ENCODE data around the gene DNMBP. TPM values are rescaled to one million over a fixed set of nuclear protein-coding genes. Genes with fewer than 3 reads are reported as not detected.

Gene DNMBP
- total RNA-seq, 1 experiment from 2014 or later = 13.8 TPM

GRCh38 chr10:99851825-99852224 is 157.9 kb downstream of the DNMBP start:
- Histone ChIP-seq H3K4me1 (ENCODE audit: low read length) (no peaks in the 10 kb centered on the region), H3K9me3 (ENCODE audit: low read length) (no peaks in the 10 kb centered on the region), H3K9me2 (replicated peaks; ENCODE audit: insufficient read depth, low read length) (no peaks in the 10 kb centered on the region), H3K4me3 (ENCODE audit: low read length) (no peak overlapping the region), H3K79me2 (ENCODE audit: low read length) (no peaks in the 10 kb centered on the region), H3K36me3 (ENCODE audit: insufficient read depth, low read length) (no peaks in the 10 kb centered on the region), H3K4me2 (ENCODE audit: low read depth, low read length, poor library complexity, severe bottlenecking) (no peak overlapping the region), H3K27me3 (ENCODE audit: low read length) (no peaks in the 10 kb centered on the region), H4K20me1 (ENCODE audit: insufficient read depth, low read depth, low read length) (no peaks in the 10 kb centered on the region), H3K9ac (ENCODE audit: low read length) (no peak overlapping the region), H3K27ac (ENCODE audit: low read length) (no peak overlapping the region), H2AFZ (ENCODE audit: low read length) (no peak overlapping the region)
- no peak for DNase-seq

GRCh38 chr10:99850767-99851340 is 158.9 kb downstream of the DNMBP start:
- no peaks in the 10 kb centered on the region for H3K9me2 ChIP-seq (replicated peaks; ENCODE audit: insufficient read depth, low read length)
- H3K4me2 ChIP-seq (ENCODE audit: low read depth, low read length, poor library complexity, severe bottlenecking) = no peak overlapping the region
- no peak overlapping the region for H2AFZ ChIP-seq (ENCODE audit: low read length)
- no peak overlapping the region for H3K4me3 ChIP-seq (ENCODE audit: low read length)
- H3K9ac ChIP-seq (ENCODE audit: low read length) = no peak overlapping the region
- H3K36me3 ChIP-seq (ENCODE audit: insufficient read depth, low read length) = no peaks in the 10 kb centered on the region
- no peaks in the 10 kb centered on the region for H3K9me3 ChIP-seq (ENCODE audit: low read length)
- H3K79me2 ChIP-seq (ENCODE audit: low read length) = no peaks in the 10 kb centered on the region
- no peaks in the 10 kb centered on the region for H3K4me1 ChIP-seq (ENCODE audit: low read length)
- H3K27ac ChIP-seq (ENCODE audit: low read length) = no peak overlapping the region
- H4K20me1 ChIP-seq (ENCODE audit: insufficient read depth, low read depth, low read length) = no peaks in the 10 kb centered on the region
- DNase-seq = no peak
- no peaks in the 10 kb centered on the region for H3K27me3 ChIP-seq (ENCODE audit: low read length)

- no peak overlapping the region for H3K9ac ChIP-seq (ENCODE audit: low read length)
- no peak for DNase-seq
- H3K27me3 ChIP-seq (ENCODE audit: low read length) = no peaks in the 10 kb centered on the region
- no peaks in the 10 kb centered on the region for H3K36me3 ChIP-seq (ENCODE audit: insufficient read depth, low read length)
- H4K20me1 ChIP-seq (ENCODE audit: insufficient read depth, low read depth, low read length) = no peaks in the 10 kb centered on the region
- no peaks in the 10 kb centered on the region for H3K4me1 ChIP-seq (ENCODE audit: low read length)
- no peak overlapping the region for H3K4me2 ChIP-seq (ENCODE audit: low read depth, low read length, poor library complexity, severe bottlenecking)
- no peaks in the 10 kb centered on the region for H3K9me3 ChIP-seq (ENCODE audit: low read length)
- H3K4me3 ChIP-seq (ENCODE audit: low read length) = no peak overlapping the region
- no peaks in the 10 kb centered on the region for H3K79me2 ChIP-seq (ENCODE audit: low read length)
- H3K9me2 ChIP-seq (replicated peaks; ENCODE audit: insufficient read depth, low read length) = no peaks in the 10 kb centered on the region
- H2AFZ ChIP-seq (ENCODE audit: low read length) = no peak overlapping the region
- H3K27ac ChIP-seq (ENCODE audit: low read length) = no peak overlapping the region
Measured at GRCh38 chr10:99850021-99850766, 159.6 kb downstream of the DNMBP start.

GRCh38 chr10:99849536-99849935 is 160.2 kb downstream of the DNMBP start:
- Histone ChIP-seq H3K79me2 (ENCODE audit: low read length) (no peaks in the 10 kb centered on the region), H3K27me3 (ENCODE audit: low read length) (no peaks in the 10 kb centered on the region), H4K20me1 (ENCODE audit: insufficient read depth, low read depth, low read length) (no peaks in the 10 kb centered on the region), H3K36me3 (ENCODE audit: insufficient read depth, low read length) (no peaks in the 10 kb centered on the region), H3K4me3 (ENCODE audit: low read length) (no peak overlapping the region), H3K27ac (ENCODE audit: low read length) (no peak overlapping the region), H3K4me2 (ENCODE audit: low read depth, low read length, poor library complexity, severe bottlenecking) (no peak overlapping the region), H3K9me3 (ENCODE audit: low read length) (no peaks in the 10 kb centered on the region), H3K9me2 (replicated peaks; ENCODE audit: insufficient read depth, low read length) (no peaks in the 10 kb centered on the region), H3K9ac (ENCODE audit: low read length) (no peak overlapping the region), H2AFZ (ENCODE audit: low read length) (no peak overlapping the region), H3K4me1 (ENCODE audit: low read length) (no peaks in the 10 kb centered on the region)
- no peak for DNase-seq

- Histone ChIP-seq H4K20me1 (ENCODE audit: insufficient read depth, low read depth, low read length) (no peaks in the 10 kb centered on the region), H3K9me2 (replicated peaks; ENCODE audit: insufficient read depth, low read length) (no peaks in the 10 kb centered on the region), H3K4me1 (ENCODE audit: low read length) (no peaks in the 10 kb centered on the region), H3K36me3 (ENCODE audit: insufficient read depth, low read length) (no peaks in the 10 kb centered on the region), H2AFZ (ENCODE audit: low read length) (no peak overlapping the region), H3K9me3 (ENCODE audit: low read length) (no peaks in the 10 kb centered on the region), H3K27ac (ENCODE audit: low read length) (no peak overlapping the region), H3K79me2 (ENCODE audit: low read length) (no peaks in the 10 kb centered on the region), H3K9ac (ENCODE audit: low read length) (no peak overlapping the region), H3K27me3 (ENCODE audit: low read length) (no peaks in the 10 kb centered on the region), H3K4me3 (ENCODE audit: low read length) (no peak overlapping the region), H3K4me2 (ENCODE audit: low read depth, low read length, poor library complexity, severe bottlenecking) (no peak overlapping the region)
- DNase-seq = no peak
Measured at GRCh38 chr10:99849057-99849456, 160.7 kb downstream of the DNMBP start.

GRCh38 chr10:99845837-99846382 is 163.8 kb downstream of the DNMBP start:
- Histone ChIP-seq H2AFZ (ENCODE audit: low read length) (no peak overlapping the region), H3K36me3 (ENCODE audit: insufficient read depth, low read length) (no peaks in the 10 kb centered on the region), H3K9ac (ENCODE audit: low read length) (no peak overlapping the region), H3K27ac (ENCODE audit: low read length) (no peak overlapping the region), H3K9me3 (ENCODE audit: low read length) (no peaks in the 10 kb centered on the region), H4K20me1 (ENCODE audit: insufficient read depth, low read depth, low read length) (no peaks in the 10 kb centered on the region), H3K79me2 (ENCODE audit: low read length) (no peaks in the 10 kb centered on the region), H3K4me2 (ENCODE audit: low read depth, low read length, poor library complexity, severe bottlenecking) (no peak overlapping the region), H3K4me1 (ENCODE audit: low read length) (peaks cover 6% of the 10 kb centered on the region; the same call in 1 of the 2 replicates), H3K4me3 (ENCODE audit: low read length) (no peak overlapping the region), H3K9me2 (replicated peaks; ENCODE audit: insufficient read depth, low read length) (no peaks in the 10 kb centered on the region), H3K27me3 (ENCODE audit: low read length) (no peaks in the 10 kb centered on the region)
- DNase-seq = peak; percentile 89

GRCh38 chr10:99844433-99844955 is 165.3 kb downstream of the DNMBP start:
- Histone ChIP-seq H3K36me3 (ENCODE audit: insufficient read depth, low read length) (no peaks in the 10 kb centered on the region), H3K4me1 (ENCODE audit: low read length) (peaks cover 6% of the 10 kb centered on the region; the same call in 1 of the 2 replicates), H3K27me3 (ENCODE audit: low read length) (no peaks in the 10 kb centered on the region), H4K20me1 (ENCODE audit: insufficient read depth, low read depth, low read length) (no peaks in the 10 kb centered on the region), H3K9ac (ENCODE audit: low read length) (no peak overlapping the region), H3K9me3 (ENCODE audit: low read length) (no peaks in the 10 kb centered on the region), H3K9me2 (replicated peaks; ENCODE audit: insufficient read depth, low read length) (no peaks in the 10 kb centered on the region), H3K27ac (ENCODE audit: low read length) (no peak overlapping the region), H3K4me3 (ENCODE audit: low read length) (no peak overlapping the region), H2AFZ (ENCODE audit: low read length) (no peak overlapping the region), H3K4me2 (ENCODE audit: low read depth, low read length, poor library complexity, severe bottlenecking) (no peak overlapping the region), H3K79me2 (ENCODE audit: low read length) (no peaks in the 10 kb centered on the region)
- no peak for DNase-seq

- no peaks in the 10 kb centered on the region for H3K79me2 ChIP-seq (ENCODE audit: low read length)
- H3K4me1 ChIP-seq (ENCODE audit: low read length) = peaks cover 6% of the 10 kb centered on the region; the same call in 1 of the 2 replicates
- no peak overlapping the region for H3K4me3 ChIP-seq (ENCODE audit: low read length)
- no peaks in the 10 kb centered on the region for H3K36me3 ChIP-seq (ENCODE audit: insufficient read depth, low read length)
- H3K9me2 ChIP-seq (replicated peaks; ENCODE audit: insufficient read depth, low read length) = no peaks in the 10 kb centered on the region
- DNase-seq = no peak
- H2AFZ ChIP-seq (ENCODE audit: low read length) = no peak overlapping the region
- no peaks in the 10 kb centered on the region for H4K20me1 ChIP-seq (ENCODE audit: insufficient read depth, low read depth, low read length)
- H3K27me3 ChIP-seq (ENCODE audit: low read length) = no peaks in the 10 kb centered on the region
- no peak overlapping the region for H3K27ac ChIP-seq (ENCODE audit: low read length)
- H3K4me2 ChIP-seq (ENCODE audit: low read depth, low read length, poor library complexity, severe bottlenecking) = no peak overlapping the region
- no peaks in the 10 kb centered on the region for H3K9me3 ChIP-seq (ENCODE audit: low read length)
- H3K9ac ChIP-seq (ENCODE audit: low read length) = no peak overlapping the region
Measured at GRCh38 chr10:99843310-99843709, 166.4 kb downstream of the DNMBP start.

All from Karpas-422 (cell line).